Stimulated activated CD8-positive, alpha-beta memory T cell treated with anti-CD3 and anti-CD28 coated beads, Interleukin-4, amount 100 ng/mL, for 4 hours (primary cell): ENCODE data around the gene LENG8.

Experiments used
- DNase-seq, 2 donors: peaks; one replicate each; pipeline ENCODE4 v3.0.0-alpha.2; 2020; ENCODE audit warnings: low read depth in 2 of 2, low spot score in 1 of 2

LENG8 gene

DNA sequence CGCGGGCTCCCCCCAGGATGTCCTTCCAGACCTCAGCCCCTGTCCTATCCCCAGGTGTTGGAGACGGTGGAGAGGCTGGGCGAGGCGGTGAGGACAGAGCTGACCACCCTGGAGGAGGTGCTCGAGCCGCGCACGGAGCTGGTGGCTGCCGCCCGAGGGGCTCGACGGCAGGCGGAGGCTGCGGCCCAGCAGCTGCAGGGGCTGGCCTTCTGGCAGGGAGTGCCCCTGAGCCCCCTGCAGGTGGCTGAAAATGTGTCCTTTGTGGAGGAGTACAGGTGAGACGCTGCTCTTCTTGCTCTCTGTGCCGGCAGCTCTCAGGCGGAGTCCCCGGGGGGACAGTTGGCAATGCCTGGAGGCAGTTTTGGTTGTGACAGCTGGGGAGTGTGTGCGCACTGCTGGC is 26.9 kb upstream of the LENG8 start:
- DNase-seq: no peak

DNA sequence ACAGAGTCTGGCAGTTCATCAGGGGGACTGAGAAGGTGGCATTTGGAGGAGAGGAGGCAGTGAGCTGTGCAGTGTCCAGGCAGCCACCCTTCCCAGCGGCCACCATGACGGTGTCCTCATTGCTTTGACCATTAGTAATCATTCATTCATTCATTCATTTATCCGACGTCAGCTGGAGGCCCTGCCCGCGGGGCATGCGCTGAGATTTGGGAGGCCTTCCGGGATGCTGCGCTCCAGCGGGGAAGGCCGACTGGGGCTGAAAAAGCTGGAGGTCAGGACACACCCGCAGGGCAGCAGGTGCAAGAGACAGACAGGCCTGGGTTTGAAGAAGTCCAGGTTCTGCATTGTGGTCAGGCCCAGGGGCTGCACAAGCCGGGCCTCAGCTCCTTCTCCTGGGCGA is 24.8 kb upstream of the LENG8 start:
- DNase-seq: no peak

- DNase-seq: no peak
These were observed 24.2 kb upstream of the LENG8 start for GRCh38 chr19:54424660-54425381.

GRCh38 chr19:54425382-54425723 is 23.6 kb upstream of the LENG8 start:
- DNase-seq: no peak

GRCh38 chr19:54426291-54426931 is 22.6 kb upstream of the LENG8 start:
- DNase-seq: no peak

GRCh38 chr19:54427586-54427985 is 21.4 kb upstream of the LENG8 start:
- DNase-seq: no peak

DNA sequence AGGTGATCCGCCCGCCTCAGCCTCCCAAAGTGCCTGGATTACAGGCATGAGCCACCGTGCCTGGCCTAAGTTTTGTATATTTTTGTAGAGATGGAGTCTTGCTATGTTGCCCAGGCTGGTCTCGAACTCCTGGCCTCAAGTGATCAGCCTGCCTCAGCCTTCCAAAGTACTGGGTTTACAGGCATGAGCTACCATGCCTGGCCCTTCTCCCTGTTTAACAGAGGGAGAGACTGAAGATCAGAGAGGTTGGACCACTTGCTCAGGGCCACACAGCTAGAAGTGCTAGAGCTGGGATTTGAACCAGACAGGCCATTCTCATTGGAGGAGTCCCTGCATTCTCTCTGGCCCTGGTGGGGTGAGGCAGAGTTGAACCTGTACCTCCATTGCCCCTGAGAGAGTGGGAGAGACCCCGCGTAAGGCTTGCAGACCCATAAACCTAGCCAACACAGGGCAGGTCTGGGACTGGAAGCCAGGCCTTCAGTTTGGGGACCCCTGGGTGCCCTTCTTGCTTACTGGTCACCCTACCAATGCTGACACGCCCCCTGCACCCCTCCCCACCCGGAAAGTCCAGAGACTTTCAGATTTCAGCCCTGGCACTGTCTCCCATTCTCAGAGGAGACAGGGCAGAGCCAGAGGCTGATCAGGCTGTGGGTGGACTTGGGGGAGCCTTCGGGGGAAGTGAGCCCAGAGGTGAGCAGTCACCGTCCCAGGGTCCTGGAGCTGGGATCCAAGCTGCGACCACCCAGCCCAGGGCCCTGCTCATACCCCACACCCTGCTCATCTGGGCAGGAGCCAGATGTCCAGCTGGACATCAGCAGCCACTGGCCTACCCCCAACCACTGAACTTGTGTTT is 20.4 kb upstream of the LENG8 start:
- no peak for DNase-seq

GRCh38 chr19:54429176-54429495 is 19.9 kb upstream of the LENG8 start:
- no peak for DNase-seq

GRCh38 chr19:54429545-54430227 is 19.3 kb upstream of the LENG8 start:
- no peak for DNase-seq

- DNase-seq: peak in 1 of 2 donors; percentile 8
These were observed 18.4 kb upstream of the LENG8 start for GRCh38 chr19:54430306-54431254.

GRCh38 chr19:54431255-54431838 is 17.7 kb upstream of the LENG8 start:
- DNase-seq: no peak

GRCh38 chr19:54432144-54432738 is 16.8 kb upstream of the LENG8 start:
- no peak for DNase-seq

GRCh38 chr19:54433697-54434096 is 15.3 kb upstream of the LENG8 start:
- no peak for DNase-seq

DNA sequence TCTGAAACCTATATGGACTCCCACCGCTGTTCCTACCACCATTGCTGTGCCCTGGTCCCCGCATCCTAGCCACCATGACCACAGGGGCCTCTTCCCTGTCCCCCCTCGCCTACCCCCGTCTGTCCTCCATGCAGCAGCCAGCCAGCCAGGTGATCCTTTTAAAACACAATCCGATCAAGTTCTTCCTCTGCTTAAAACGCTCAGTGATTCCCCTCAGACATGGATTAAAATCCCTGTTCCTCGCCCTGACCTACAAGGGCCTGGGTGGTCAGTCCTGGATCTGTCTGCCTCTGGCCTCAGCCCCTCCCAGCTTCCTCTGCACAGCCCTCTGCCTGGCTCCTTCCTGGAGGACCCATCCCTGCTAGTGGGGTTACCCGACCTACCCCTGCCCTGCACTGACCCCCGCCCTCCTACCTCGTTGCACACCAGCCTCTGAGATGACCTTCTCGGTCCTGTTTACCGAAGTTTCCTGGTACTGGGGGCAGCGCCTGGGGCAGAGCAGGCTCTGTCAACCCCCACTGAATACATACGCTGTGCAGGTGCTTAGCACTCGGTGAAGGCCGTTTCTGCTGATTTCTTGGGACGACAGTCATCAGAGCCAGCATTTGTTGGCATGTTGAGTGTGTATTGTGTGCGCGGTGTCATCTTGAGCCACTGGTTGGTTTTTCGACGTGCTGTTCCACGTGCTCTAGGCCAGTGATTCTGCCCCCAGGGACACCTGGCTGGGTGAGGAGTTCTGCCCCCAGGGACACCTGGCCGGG is 14.7 kb upstream of the LENG8 start:
- DNase-seq: no peak

- DNase-seq: no peak
These were observed 14.2 kb upstream of the LENG8 start for GRCh38 chr19:54434873-54435214.

GRCh38 chr19:54435551-54436016 is 13.4 kb upstream of the LENG8 start:
- DNase-seq: no peak

DNA sequence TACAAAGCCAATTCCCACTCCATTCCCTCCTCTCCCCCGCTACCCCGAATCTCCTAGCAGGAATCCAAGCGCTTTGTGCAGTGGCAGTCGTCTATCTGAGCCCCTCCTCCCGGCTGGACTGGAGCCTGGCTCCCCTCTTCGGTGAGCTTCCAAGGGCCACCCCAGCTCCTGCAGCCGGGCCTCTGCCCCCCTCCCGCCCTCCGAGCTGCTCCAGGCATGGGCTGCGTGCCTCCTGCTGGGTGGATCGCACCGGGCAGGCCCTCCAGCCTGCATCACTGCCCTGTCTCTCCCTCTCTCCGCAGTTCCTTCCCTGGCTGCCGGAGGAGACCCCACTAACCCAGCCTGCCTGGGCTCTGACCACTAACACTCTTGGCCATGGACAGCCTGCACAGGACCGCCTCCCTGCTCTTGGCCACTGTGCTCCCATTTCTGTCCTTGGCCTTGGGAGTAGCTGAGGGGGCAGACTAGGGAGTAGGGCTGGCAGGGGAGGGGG is 12.9 kb upstream of the LENG8 start:
- DNase-seq: no peak

- no peak for DNase-seq
These were observed 12.3 kb upstream of the LENG8 start for GRCh38 chr19:54436628-54437252.
